HEK293 (cell line): ENCODE data around the gene FBXO2.

Experiments
- GLI4 ChIP-seq: fragments of 450-650 bp; formaldehyde crosslinking; IDR thresholded peaks from 2 replicates; pipeline ENCODE4 v1.5.1; 2016; ENCODE audit warnings: missing biosample characterization, missing genetic modification characterization
- MYNN ChIP-seq: fragments of 450-650 bp; formaldehyde crosslinking; IDR thresholded peaks from 2 replicates; pipeline ENCODE4 v1.5.1; 2016; ENCODE audit warnings: missing biosample characterization, missing genetic modification characterization, borderline replicate concordance
- ZNF10 ChIP-seq: fragments of 450-650 bp; formaldehyde crosslinking; IDR thresholded peaks from 2 replicates; pipeline ENCODE4 v1.5.1; 2017; ENCODE audit warnings: missing biosample characterization, missing genetic modification characterization
- ZNF138 ChIP-seq: fragments of 450-650 bp; formaldehyde crosslinking; IDR thresholded peaks from 2 replicates; pipeline ENCODE4 v1.5.1; 2016; ENCODE audit warnings: missing biosample characterization, missing genetic modification characterization, borderline replicate concordance
- ZNF274 ChIP-seq, 2 experiments: fragments of 200-500 bp in 1 of 2; fragments of 450-650 bp in 1 of 2; sonication (Bioruptor generic) in 1 of 2; formaldehyde crosslinking in 1 of 2; IDR thresholded peaks; 2 replicates each; pipeline versions ENCODE4 v1.5.1 to v1.6.1; 2014 to 2016; ENCODE audit warnings: borderline replicate concordance in 1 of 2, inconsistent platforms in 1 of 2, low read length in 1 of 2, missing biosample characterization in 1 of 2, missing genetic modification characterization in 1 of 2
- ZNF501 ChIP-seq: fragments of 450-650 bp; formaldehyde crosslinking; IDR thresholded peaks from 2 replicates; pipeline ENCODE4 v1.5.1; 2016; ENCODE audit warnings: missing biosample characterization, missing genetic modification characterization
- ZNF658 ChIP-seq: fragments of 450-650 bp; formaldehyde crosslinking; IDR thresholded peaks from 2 replicates; pipeline ENCODE4; 2016; ENCODE audit warnings: missing biosample characterization, missing genetic modification characterization
- ZNF792 ChIP-seq: fragments of 450-650 bp; formaldehyde crosslinking; IDR thresholded peaks from 2 replicates; pipeline ENCODE4 v1.5.1; 2016; ENCODE audit warnings: missing biosample characterization, missing genetic modification characterization
- TF ChIP-seq, protein P1 (sequence below): fragments of 450-650 bp; formaldehyde crosslinking; IDR thresholded peaks from 2 replicates; pipeline ENCODE4 v1.5.1; 2016; ENCODE audit warnings: missing biosample characterization, missing genetic modification characterization
- TF ChIP-seq, protein P2 (sequence below): fragments of 450-650 bp; formaldehyde crosslinking; IDR thresholded peaks from 2 replicates; pipeline ENCODE4 v1.5.1; 2016; ENCODE audit warnings: missing biosample characterization, missing genetic modification characterization
- TF ChIP-seq, protein P3 (sequence below): fragments of 450-650 bp; formaldehyde crosslinking; IDR thresholded peaks from 2 replicates; pipeline ENCODE4 v1.5.1; 2016; ENCODE audit warnings: missing biosample characterization, missing genetic modification characterization
- TF ChIP-seq, protein P4 (sequence below): fragments of 450-650 bp; formaldehyde crosslinking; optimal IDR thresholded peaks from 2 replicates; pipeline ENCODE3; 2016; ENCODE audit warnings: missing biosample characterization, mild to moderate bottlenecking, missing genetic modification characterization
- TF ChIP-seq, protein P5 (sequence below): sonication (generic); formaldehyde crosslinking; IDR thresholded peaks from 2 replicates; pipeline ENCODE4 v1.8.1; 2022; ENCODE audit warnings: mild to moderate bottlenecking, moderate library complexity, missing genetic modification reagents
- TF ChIP-seq, protein P6 (sequence below): fragments of 450-650 bp; formaldehyde crosslinking; IDR thresholded peaks from 2 replicates; pipeline ENCODE4 v1.5.0; 2017; ENCODE audit warnings: missing biosample characterization, missing genetic modification characterization, borderline replicate concordance

DNA sequence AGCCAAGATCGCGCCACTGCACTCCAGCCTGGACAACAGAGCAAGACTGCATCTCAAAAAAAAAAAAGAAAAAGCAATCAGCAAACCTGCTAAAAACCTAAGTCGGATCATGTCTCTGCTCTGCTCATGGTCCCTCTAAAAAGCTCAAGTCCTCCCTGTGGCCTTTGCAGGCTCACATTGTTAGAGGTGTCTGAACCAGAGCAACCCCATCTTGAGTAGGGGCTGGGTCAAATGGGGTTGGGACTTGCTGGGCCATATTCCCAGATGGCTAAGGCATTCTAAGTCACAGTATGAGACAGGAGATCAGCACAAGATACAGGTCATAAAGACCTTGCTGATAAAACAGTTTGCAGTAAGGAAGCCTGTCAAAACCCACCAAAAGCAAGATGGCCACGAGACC, 34.3 kb upstream of the FBXO2 start:
- TF ChIP-seq, protein P1, sequence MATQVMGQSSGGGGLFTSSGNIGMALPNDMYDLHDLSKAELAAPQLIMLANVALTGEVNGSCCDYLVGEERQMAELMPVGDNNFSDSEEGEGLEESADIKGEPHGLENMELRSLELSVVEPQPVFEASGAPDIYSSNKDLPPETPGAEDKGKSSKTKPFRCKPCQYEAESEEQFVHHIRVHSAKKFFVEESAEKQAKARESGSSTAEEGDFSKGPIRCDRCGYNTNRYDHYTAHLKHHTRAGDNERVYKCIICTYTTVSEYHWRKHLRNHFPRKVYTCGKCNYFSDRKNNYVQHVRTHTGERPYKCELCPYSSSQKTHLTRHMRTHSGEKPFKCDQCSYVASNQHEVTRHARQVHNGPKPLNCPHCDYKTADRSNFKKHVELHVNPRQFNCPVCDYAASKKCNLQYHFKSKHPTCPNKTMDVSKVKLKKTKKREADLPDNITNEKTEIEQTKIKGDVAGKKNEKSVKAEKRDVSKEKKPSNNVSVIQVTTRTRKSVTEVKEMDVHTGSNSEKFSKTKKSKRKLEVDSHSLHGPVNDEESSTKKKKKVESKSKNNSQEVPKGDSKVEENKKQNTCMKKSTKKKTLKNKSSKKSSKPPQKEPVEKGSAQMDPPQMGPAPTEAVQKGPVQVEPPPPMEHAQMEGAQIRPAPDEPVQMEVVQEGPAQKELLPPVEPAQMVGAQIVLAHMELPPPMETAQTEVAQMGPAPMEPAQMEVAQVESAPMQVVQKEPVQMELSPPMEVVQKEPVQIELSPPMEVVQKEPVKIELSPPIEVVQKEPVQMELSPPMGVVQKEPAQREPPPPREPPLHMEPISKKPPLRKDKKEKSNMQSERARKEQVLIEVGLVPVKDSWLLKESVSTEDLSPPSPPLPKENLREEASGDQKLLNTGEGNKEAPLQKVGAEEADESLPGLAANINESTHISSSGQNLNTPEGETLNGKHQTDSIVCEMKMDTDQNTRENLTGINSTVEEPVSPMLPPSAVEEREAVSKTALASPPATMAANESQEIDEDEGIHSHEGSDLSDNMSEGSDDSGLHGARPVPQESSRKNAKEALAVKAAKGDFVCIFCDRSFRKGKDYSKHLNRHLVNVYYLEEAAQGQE: no peak
- TF ChIP-seq, protein P2, sequence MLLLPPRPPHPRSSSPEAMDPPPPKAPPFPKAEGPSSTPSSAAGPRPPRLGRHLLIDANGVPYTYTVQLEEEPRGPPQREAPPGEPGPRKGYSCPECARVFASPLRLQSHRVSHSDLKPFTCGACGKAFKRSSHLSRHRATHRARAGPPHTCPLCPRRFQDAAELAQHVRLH (tag by site-specific recombination): no peak
- TF ChIP-seq GLI4 (tag by site-specific recombination) (no peak), ZNF501 (tag by site-specific recombination) (no peak), ZNF792 (tag by site-specific recombination) (no peak), MYNN (tag by site-specific recombination) (no peak), ZNF10 (tag by site-specific recombination) (no peak), ZNF274 (IDR thresholded peaks at IDR 0.05; ENCODE audit: low read length) (no peak), ZNF274 (tag by site-specific recombination; IDR thresholded peaks at IDR 0.05; ENCODE audit: borderline replicate concordance) (no peak), ZNF658 (tag by site-specific recombination) (no peak), ZNF138 (tag by site-specific recombination) (no peak)
- TF ChIP-seq, protein P3, sequence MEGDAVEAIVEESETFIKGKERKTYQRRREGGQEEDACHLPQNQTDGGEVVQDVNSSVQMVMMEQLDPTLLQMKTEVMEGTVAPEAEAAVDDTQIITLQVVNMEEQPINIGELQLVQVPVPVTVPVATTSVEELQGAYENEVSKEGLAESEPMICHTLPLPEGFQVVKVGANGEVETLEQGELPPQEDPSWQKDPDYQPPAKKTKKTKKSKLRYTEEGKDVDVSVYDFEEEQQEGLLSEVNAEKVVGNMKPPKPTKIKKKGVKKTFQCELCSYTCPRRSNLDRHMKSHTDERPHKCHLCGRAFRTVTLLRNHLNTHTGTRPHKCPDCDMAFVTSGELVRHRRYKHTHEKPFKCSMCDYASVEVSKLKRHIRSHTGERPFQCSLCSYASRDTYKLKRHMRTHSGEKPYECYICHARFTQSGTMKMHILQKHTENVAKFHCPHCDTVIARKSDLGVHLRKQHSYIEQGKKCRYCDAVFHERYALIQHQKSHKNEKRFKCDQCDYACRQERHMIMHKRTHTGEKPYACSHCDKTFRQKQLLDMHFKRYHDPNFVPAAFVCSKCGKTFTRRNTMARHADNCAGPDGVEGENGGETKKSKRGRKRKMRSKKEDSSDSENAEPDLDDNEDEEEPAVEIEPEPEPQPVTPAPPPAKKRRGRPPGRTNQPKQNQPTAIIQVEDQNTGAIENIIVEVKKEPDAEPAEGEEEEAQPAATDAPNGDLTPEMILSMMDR (tag by site-specific recombination): no peak
- TF ChIP-seq, protein P4, sequence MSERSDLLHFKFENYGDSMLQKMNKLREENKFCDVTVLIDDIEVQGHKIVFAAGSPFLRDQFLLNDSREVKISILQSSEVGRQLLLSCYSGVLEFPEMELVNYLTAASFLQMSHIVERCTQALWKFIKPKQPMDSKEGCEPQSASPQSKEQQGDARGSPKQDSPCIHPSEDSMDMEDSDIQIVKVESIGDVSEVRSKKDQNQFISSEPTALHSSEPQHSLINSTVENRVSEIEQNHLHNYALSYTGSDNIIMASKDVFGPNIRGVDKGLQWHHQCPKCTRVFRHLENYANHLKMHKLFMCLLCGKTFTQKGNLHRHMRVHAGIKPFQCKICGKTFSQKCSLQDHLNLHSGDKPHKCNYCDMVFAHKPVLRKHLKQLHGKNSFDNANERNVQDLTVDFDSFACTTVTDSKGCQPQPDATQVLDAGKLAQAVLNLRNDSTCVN (tag by site-specific recombination): no peak
- TF ChIP-seq, protein P5, sequence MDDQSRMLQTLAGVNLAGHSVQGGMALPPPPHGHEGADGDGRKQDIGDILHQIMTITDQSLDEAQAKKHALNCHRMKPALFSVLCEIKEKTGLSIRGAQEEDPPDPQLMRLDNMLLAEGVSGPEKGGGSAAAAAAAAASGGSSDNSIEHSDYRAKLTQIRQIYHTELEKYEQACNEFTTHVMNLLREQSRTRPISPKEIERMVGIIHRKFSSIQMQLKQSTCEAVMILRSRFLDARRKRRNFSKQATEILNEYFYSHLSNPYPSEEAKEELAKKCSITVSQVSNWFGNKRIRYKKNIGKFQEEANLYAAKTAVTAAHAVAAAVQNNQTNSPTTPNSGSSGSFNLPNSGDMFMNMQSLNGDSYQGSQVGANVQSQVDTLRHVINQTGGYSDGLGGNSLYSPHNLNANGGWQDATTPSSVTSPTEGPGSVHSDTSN (CRISPR knock-in tag): no peak
- TF ChIP-seq, protein P6, sequence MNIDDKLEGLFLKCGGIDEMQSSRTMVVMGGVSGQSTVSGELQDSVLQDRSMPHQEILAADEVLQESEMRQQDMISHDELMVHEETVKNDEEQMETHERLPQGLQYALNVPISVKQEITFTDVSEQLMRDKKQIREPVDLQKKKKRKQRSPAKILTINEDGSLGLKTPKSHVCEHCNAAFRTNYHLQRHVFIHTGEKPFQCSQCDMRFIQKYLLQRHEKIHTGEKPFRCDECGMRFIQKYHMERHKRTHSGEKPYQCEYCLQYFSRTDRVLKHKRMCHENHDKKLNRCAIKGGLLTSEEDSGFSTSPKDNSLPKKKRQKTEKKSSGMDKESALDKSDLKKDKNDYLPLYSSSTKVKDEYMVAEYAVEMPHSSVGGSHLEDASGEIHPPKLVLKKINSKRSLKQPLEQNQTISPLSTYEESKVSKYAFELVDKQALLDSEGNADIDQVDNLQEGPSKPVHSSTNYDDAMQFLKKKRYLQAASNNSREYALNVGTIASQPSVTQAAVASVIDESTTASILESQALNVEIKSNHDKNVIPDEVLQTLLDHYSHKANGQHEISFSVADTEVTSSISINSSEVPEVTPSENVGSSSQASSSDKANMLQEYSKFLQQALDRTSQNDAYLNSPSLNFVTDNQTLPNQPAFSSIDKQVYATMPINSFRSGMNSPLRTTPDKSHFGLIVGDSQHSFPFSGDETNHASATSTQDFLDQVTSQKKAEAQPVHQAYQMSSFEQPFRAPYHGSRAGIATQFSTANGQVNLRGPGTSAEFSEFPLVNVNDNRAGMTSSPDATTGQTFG (tag by site-specific recombination): no peak
